Measurements from ENCODE around the gene LDB2. TPM values are rescaled to one million over a fixed set of nuclear protein-coding genes. Genes with fewer than 3 reads are reported as not detected.

Gene LDB2
- polyA plus RNA-seq, 2 of the 4 experiments (the other 2 are of a cell fraction): not detected

GRCh38 chr4:16827045-16827444, 71.4 kb downstream of the LDB2 start:
- Histone ChIP-seq H3K4me2 (no peak overlapping the region), H3K9me3 (no peaks in the 10 kb centered on the region), H3K27ac (no peak overlapping the region), H3K4me1 (no peaks in the 10 kb centered on the region), H3K4me3 (no peak overlapping the region)
- ATAC-seq (no peak), FAIRE-seq (no peak), DNase-seq (ENCODE audit: low read depth in 1 of 2, low spot score in 1 of 2) (no peak)
- CTCF ChIA-PET: no interaction called here
- TF ChIP-seq POLR2A (IDR thresholded peaks at IDR 0.05; ENCODE audit: low read length): no peak
- no peak for TF ChIP-seq ZC3H11A (IDR thresholded peaks at IDR 0.05)
- TF ChIP-seq, protein P1, sequence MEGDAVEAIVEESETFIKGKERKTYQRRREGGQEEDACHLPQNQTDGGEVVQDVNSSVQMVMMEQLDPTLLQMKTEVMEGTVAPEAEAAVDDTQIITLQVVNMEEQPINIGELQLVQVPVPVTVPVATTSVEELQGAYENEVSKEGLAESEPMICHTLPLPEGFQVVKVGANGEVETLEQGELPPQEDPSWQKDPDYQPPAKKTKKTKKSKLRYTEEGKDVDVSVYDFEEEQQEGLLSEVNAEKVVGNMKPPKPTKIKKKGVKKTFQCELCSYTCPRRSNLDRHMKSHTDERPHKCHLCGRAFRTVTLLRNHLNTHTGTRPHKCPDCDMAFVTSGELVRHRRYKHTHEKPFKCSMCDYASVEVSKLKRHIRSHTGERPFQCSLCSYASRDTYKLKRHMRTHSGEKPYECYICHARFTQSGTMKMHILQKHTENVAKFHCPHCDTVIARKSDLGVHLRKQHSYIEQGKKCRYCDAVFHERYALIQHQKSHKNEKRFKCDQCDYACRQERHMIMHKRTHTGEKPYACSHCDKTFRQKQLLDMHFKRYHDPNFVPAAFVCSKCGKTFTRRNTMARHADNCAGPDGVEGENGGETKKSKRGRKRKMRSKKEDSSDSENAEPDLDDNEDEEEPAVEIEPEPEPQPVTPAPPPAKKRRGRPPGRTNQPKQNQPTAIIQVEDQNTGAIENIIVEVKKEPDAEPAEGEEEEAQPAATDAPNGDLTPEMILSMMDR (IDR thresholded peaks at IDR 0.05): no peak
- TF ChIP-seq MYC (IDR thresholded peaks at IDR 0.05; ENCODE audit: borderline replicate concordance, low read length): no peak
- POLR2A ChIA-PET: no interaction called here
- 0% methylated on average over 4 of the region's 4 CpGs for WGBS (ENCODE audit: missing lambda C conversion rate)

DNA sequence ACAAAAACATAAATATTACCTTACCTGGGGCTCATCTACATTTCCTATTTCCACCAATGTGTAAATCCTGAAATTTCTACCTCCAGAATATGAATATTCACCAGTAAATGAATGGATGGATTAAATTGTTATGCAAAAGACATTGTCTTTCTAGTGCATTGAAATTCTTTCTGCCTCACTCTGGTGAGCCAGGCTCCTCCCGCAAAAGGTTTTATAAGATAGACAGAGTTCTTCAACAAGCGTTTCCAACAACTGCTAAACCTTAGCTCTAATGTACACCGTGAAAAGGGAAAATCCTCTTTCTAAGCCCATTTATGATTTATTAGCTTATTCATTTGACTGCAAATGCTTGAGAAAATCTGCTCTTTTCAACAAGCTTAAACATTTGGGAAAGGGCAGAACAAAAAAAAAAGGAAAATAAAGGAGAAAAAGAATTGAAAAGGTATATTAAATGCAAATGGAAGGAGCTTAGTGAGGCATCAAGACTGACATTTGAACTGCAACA, 72.0 kb downstream of the LDB2 start:
- ATAC-seq (no peak), DNase-seq (ENCODE audit: low read depth in 1 of 2, low spot score in 1 of 2) (no peak), FAIRE-seq (no peak)
- Histone ChIP-seq H3K4me1 (no peaks in the 10 kb centered on the region), H3K4me3 (no peak overlapping the region), H3K9me3 (no peaks in the 10 kb centered on the region), H3K4me2 (no peak overlapping the region), H3K27ac (no peak overlapping the region)
- TF ChIP-seq RAD21 (conservative IDR thresholded peaks at IDR 0.05 in 1 of 2, IDR thresholded peaks at IDR 0.05 in 1 of 2) (no peak), TP53 (CRISPR knock-in tag; IDR thresholded peaks at IDR 0.05) (no peak), CBX8 (IDR thresholded peaks at IDR 0.05) (no peak), USF2 (IDR thresholded peaks at IDR 0.05) (no peak)
- CTCF ChIA-PET: no interaction called here
- POLR2A ChIA-PET: no interaction called here
- 39% methylated on average over 3 of the region's 3 CpGs for WGBS (ENCODE audit: missing lambda C conversion rate)

- no peak for TF ChIP-seq TP53 (CRISPR knock-in tag; IDR thresholded peaks at IDR 0.05)
- no peak for TF ChIP-seq PHF8 (IDR thresholded peaks at IDR 0.05; ENCODE audit: borderline replicate concordance, low read depth)
- no peak for TF ChIP-seq POLR2A (IDR thresholded peaks at IDR 0.05; ENCODE audit: low read length)
- TF ChIP-seq ESRRA (IDR thresholded peaks at IDR 0.05; ENCODE audit: borderline replicate concordance, low read length): no peak
- TF ChIP-seq HDAC2 (IDR thresholded peaks at IDR 0.05): no peak
- no peak for TF ChIP-seq MYC (IDR thresholded peaks at IDR 0.05; ENCODE audit: borderline replicate concordance, low read length)
- no peak for TF ChIP-seq HEYL (CRISPR knock-in tag; IDR thresholded peaks at IDR 0.05)
- TF ChIP-seq HMGXB4 (CRISPR knock-in tag; IDR thresholded peaks at IDR 0.05; ENCODE audit: borderline replicate concordance): no peak
- no peak for TF ChIP-seq CEBPB (IDR thresholded peaks at IDR 0.05)
- no peak for TF ChIP-seq EHMT2 (IDR thresholded peaks at IDR 0.05; ENCODE audit: low read depth)
- no peak for TF ChIP-seq NFE2L2 (conservative IDR thresholded peaks at IDR 0.05; ENCODE audit: low read length)
- ChIA-PET CTCF (no interaction called here), POLR2A (no interaction called here)
- no peak overlapping the region for H3K4me2 ChIP-seq
- no peak overlapping the region for H3K27ac ChIP-seq
- FAIRE-seq: no peak
- H3K4me3 ChIP-seq: no peak overlapping the region
- WGBS (ENCODE audit: missing lambda C conversion rate): 0% methylated on average over 4 of the region's 4 CpGs
- DNase-seq (ENCODE audit: low read depth in 1 of 2, low spot score in 1 of 2): no peak
- no peaks in the 10 kb centered on the region for H3K9me3 ChIP-seq
- no peaks in the 10 kb centered on the region for H3K4me1 ChIP-seq
- no peak for ATAC-seq
Observed at GRCh38 chr4:16824278-16824806, 74.1 kb downstream of the LDB2 start.

DNA sequence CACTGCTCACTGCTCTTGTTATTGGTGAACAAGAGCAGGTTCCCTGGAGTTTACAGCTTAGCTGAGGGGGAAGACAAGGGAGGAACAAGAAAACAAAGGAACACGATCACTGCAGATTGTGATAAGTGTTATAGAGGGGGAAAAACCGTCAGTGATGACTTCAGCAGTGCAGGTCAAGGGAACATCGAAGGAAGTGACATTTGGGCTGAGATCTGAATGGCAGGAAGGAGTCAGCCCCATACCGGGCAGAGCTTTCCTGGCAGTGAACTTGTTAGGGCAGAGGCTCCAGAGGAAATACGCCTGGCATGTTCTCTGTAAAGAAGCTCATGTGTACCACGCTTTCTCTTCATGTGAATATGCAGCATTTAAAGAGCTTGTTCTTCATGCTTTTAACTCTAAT, 78.1 kb downstream of the LDB2 start:
- FAIRE-seq (no peak), DNase-seq (ENCODE audit: low read depth in 1 of 2, low spot score in 1 of 2) (no peak), ATAC-seq (no peak)
- WGBS (ENCODE audit: missing lambda C conversion rate): 3% methylated on average over 6 of the region's 6 CpGs
- H3K4me1 ChIP-seq: no peaks in the 10 kb centered on the region
- no peak overlapping the region for H3K4me2 ChIP-seq
- ChIA-PET POLR2A (no interaction called here), CTCF (no interaction called here)
- no peak overlapping the region for H3K4me3 ChIP-seq
- H3K9me3 ChIP-seq: no peaks in the 10 kb centered on the region
- H3K27ac ChIP-seq: no peak overlapping the region
- TF ChIP-seq GATA3 (IDR thresholded peaks at IDR 0.05; ENCODE audit: borderline replicate concordance) (no peak), RCOR1 (IDR thresholded peaks at IDR 0.05; ENCODE audit: low read depth, low read length) (no peak), RAD21 (conservative IDR thresholded peaks at IDR 0.05 in 1 of 2, IDR thresholded peaks at IDR 0.05 in 1 of 2) (no peak), ZFP36 (IDR thresholded peaks at IDR 0.05; ENCODE audit: borderline replicate concordance, partially characterized antibody) (no peak), BCL3 (IDR thresholded peaks at IDR 0.05) (no peak), HMGXB4 (CRISPR knock-in tag; IDR thresholded peaks at IDR 0.05; ENCODE audit: borderline replicate concordance) (no peak), TFCP2L1 (CRISPR knock-in tag; IDR thresholded peaks at IDR 0.05) (no peak), NR3C1 (IDR thresholded peaks at IDR 0.05) (no peak)
- TF ChIP-seq, protein P2, sequence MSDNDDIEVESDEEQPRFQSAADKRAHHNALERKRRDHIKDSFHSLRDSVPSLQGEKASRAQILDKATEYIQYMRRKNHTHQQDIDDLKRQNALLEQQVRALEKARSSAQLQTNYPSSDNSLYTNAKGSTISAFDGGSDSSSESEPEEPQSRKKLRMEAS (IDR thresholded peaks at IDR 0.05): no peak

Data from A549 (cell line).